Tibial nerve (tissue), 4 donors: Measurements from ENCODE around the gene XPO1.
A peak's percentile ranks its signal among the peaks of the same experiment; 100 is the strongest.

Experiments used
- EP300 ChIP-seq, 2 donors: sonication (generic); formaldehyde crosslinking; IDR thresholded peaks; one replicate each; pipeline ENCODE4 v1.6.1; 2017; ENCODE audit warnings: antibody characterized with exemption in 2 of 2, mild to moderate bottlenecking in 1 of 2
- TF ChIP-seq, protein P1 (sequence below), 5 experiments: fragments of 200-600 bp in 3 of 5; fragments of 450-650 bp in 2 of 5; sonication (generic) in 3 of 5; IDR thresholded peaks; one replicate each; pipeline ENCODE4 v1.5.1; 2016 to 2019; ENCODE audit warnings: antibody characterized with exemption in 5 of 5, mild to moderate bottlenecking in 3 of 5, moderate library complexity in 2 of 5

DNA sequence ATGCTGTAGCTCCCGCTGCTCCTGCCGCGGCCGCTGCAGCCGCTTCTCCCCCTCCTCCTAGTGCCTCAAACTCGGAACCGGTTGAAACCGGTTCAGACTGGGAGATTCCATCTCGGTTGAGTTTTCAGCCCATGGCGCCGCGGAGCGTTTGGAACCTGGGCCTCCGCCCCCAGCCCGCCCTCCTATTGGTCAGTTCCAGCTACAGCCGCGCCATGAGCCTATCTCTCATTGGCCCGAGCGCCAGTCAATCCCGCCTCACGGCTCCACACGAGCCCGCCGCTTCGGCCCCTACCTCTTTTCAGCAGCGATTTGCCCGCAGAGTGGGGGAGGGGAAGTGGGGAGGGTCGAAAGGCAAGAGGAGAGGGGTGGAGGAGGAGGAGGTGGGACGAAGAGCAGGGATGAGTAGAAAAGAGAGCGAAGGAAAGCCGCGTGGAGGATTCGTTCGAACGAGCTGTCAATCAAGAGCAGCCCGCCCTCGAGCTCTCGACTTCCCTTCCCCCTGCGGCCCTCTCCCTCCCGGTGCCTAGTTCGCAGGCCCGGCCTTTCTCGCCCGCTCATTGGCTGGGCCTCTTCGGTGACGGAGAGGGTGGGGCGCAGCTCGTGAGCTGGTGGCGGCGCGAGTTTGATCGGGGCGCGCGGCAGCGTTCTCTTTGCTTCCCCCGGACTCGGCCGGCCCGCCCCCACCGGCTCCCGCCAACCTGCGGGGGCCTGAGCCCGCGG, at the start of gene XPO1:
- peak; percentile 88 to 99 for TF ChIP-seq EP300 (IDR thresholded peaks at IDR 0.05)
- TF ChIP-seq, protein P1, sequence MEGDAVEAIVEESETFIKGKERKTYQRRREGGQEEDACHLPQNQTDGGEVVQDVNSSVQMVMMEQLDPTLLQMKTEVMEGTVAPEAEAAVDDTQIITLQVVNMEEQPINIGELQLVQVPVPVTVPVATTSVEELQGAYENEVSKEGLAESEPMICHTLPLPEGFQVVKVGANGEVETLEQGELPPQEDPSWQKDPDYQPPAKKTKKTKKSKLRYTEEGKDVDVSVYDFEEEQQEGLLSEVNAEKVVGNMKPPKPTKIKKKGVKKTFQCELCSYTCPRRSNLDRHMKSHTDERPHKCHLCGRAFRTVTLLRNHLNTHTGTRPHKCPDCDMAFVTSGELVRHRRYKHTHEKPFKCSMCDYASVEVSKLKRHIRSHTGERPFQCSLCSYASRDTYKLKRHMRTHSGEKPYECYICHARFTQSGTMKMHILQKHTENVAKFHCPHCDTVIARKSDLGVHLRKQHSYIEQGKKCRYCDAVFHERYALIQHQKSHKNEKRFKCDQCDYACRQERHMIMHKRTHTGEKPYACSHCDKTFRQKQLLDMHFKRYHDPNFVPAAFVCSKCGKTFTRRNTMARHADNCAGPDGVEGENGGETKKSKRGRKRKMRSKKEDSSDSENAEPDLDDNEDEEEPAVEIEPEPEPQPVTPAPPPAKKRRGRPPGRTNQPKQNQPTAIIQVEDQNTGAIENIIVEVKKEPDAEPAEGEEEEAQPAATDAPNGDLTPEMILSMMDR (IDR thresholded peaks at IDR 0.05), result peak in 2 of 5 experiments; percentile 26 to 33
